Spleen (tissue), 11 donors: ENCODE measurements around the gene OCRL. TPM values are rescaled to one million over a fixed set of nuclear protein-coding genes. Genes with fewer than 3 reads are reported as not detected.
"Not testable (repeated sequence)": the region's sequence is repeated elsewhere in the genome, so short reads cannot be mapped to it uniquely, and the experiment has no call there.

Experiments used
- DNase-seq: peaks from one replicate; pipeline ENCODE4 v3.0.0-alpha.2; 2020
- H3K27ac ChIP-seq, 8 donors: fragments of 200-600 bp; sonication (generic) in 7 of 8; 1 replicate in 4 of 8; 2 replicates in 4 of 8; pipeline versions ENCODE4 v1.5.0 to v1.8.0; 2016 to 2021; ENCODE audit warnings: inconsistent platforms in 4 of 8, mild to moderate bottlenecking in 4 of 8, moderate library complexity in 1 of 8
- H3K27me3 ChIP-seq, 7 donors: fragments of 200-600 bp; sonication (generic) in 6 of 7; replicated peaks in 1 of 7; 1 replicate in 4 of 7; 2 replicates in 3 of 7; pipeline versions ENCODE4 v1.5.0 to v1.8.0; 2016 to 2021; ENCODE audit warnings: inconsistent platforms in 3 of 7, mild to moderate bottlenecking in 1 of 7
- H3K36me3 ChIP-seq, 6 donors: fragments of 200-600 bp; sonication (generic) in 5 of 6; 1 replicate in 4 of 6; 2 replicates in 2 of 6; pipeline versions ENCODE4 v1.5.0 to v1.8.0; 2016 to 2021; ENCODE audit warnings: inconsistent platforms in 2 of 6
- H3K4me1 ChIP-seq, 6 donors: fragments of 200-600 bp; sonication (generic) in 5 of 6; 1 replicate in 3 of 6; 2 replicates in 3 of 6; pipeline versions ENCODE4 v1.5.0 to v1.8.0; 2016 to 2021; ENCODE audit warnings: inconsistent platforms in 3 of 6
- H3K4me3 ChIP-seq, 8 donors: fragments of 200-600 bp; sonication (generic) in 7 of 8; 1 replicate in 4 of 8; 2 replicates in 4 of 8; pipeline versions ENCODE4 v1.5.0 to v1.8.0; 2016 to 2021; ENCODE audit warnings: inconsistent platforms in 4 of 8, mild to moderate bottlenecking in 4 of 8, moderate library complexity in 2 of 8
- H3K9me3 ChIP-seq, 8 donors: fragments of 200-600 bp; sonication (generic) in 7 of 8; 1 replicate in 4 of 8; 2 replicates in 4 of 8; pipeline versions ENCODE4 v1.5.0 to v1.8.0; 2016 to 2021; ENCODE audit warnings: inconsistent platforms in 4 of 8
- CTCF ChIP-seq, 11 experiments: fragments of 200-600 bp in 7 of 11; fragments of 450-650 bp in 4 of 11; sonication (generic) in 4 of 11; IDR thresholded peaks in 8 of 11; conservative IDR thresholded peaks in 3 of 11; 1 replicate in 7 of 11; 2 replicates in 4 of 11; pipeline versions ENCODE4 v1.4.0 to v1.8.0; 2016 to 2021; ENCODE audit warnings: antibody characterized with exemption in 11 of 11, inconsistent platforms in 4 of 11, mild to moderate bottlenecking in 1 of 11
- POLR2A ChIP-seq, 3 donors: fragments of 450-650 bp; IDR thresholded peaks; one replicate each; pipeline ENCODE4 v1.5.1; 2017; ENCODE audit warnings: antibody characterized with exemption in 3 of 3, mild to moderate bottlenecking in 1 of 3
- POLR2AphosphoS5 ChIP-seq, 3 donors: sonication (generic); formaldehyde crosslinking; IDR thresholded peaks; one replicate each; pipeline ENCODE4 v1.5.1; 2017; ENCODE audit warnings: antibody characterized with exemption in 3 of 3
- WGBS, 5 donors: extraction: QIAGEN DNeasy Blood & Tissue Kit in 3 of 5; methylation state at CpG; one replicate each; pipeline versions ENCODE4 v1.1.5 to v1.1.7; 2013 to 2018; 5-methylcytosine and 5-hydroxymethylcytosine counted together
- intact Hi-C: fragments of 100-400 bp; cut with DNase I; formaldehyde crosslinking; loops from one replicate; pipeline ENCODE4 v1.15.0; 2023; ENCODE audit warnings: low total_unique reads
- polyA plus RNA-seq, 3 donors: library from polyadenylated mRNA; stranded (reverse); fragments of 200-250 nt; gene quantifications; one replicate each; pipeline ENCODE4 v1.2.1, GENCODE V29; 2013
- total RNA-seq, 7 donors: library from RNA; depleted of rRNA in 3 of 7; stranded (reverse); fragments of >200 nt in 3 of 7; fragmentation: NEBNext Ultra II Directional in 4 of 7; extraction: Animal tissue kit (Norgen Biotek cat#: 25700) in 4 of 7; gene quantifications; one replicate each; pipeline versions ENCODE4 v1.1.0 to v1.2.1, GENCODE V29; 2016 to 2021
- donor health status: healthy with polysubstance abuse.
- donor health status: DM: no; HTN: no; CAD: no; lungs with moderate emphysema.
- donor health status: DM: no; HTN: no; CAD: no.
- donor health status: Bipolar disorder and iron deficiency.
- donor health status: healthy.
- donor health status: DM: no; HTN: no; CAD: no.
- donor health status: DM: yes; HTN: yes; CAD: no.

Gene OCRL
- total and polyA plus RNA-seq, 10 donors: 3.2 to 16.9 (median 11.2) TPM

- no peak for TF ChIP-seq POLR2A (IDR thresholded peaks at IDR 0.05)
- no peak for TF ChIP-seq CTCF (IDR thresholded peaks at IDR 0.05 in 8 of 11, conservative IDR thresholded peaks at IDR 0.05 in 3 of 11)
- no peak for TF ChIP-seq POLR2AphosphoS5 (IDR thresholded peaks at IDR 0.05)
- WGBS, 5 donors: 36 to 65% (median 53%) methylated on average over 3 of the region's 3 CpGs
- Histone ChIP-seq H3K27ac (no peak overlapping the region), H3K4me1 (no peaks in the 10 kb centered on the region), H3K36me3 (peaks cover 0 to 68% (median 6%) of the 10 kb centered on the region in 6 donors), H3K27me3 (peaks cover 0 to 5% (median 0%) of the 10 kb centered on the region in 7 donors), H3K9me3 (no peaks in the 10 kb centered on the region), H3K4me3 (no peak overlapping the region)
- intact Hi-C loops: no loop called here
- DNase-seq: no peak
Measured at GRCh38 chrX:129565046-129565650, 25.1 kb downstream of the OCRL start.

- Histone ChIP-seq H3K27me3 (peaks cover 0 to 5% (median 0%) of the 10 kb centered on the region in 7 donors), H3K9me3 (no peaks in the 10 kb centered on the region), H3K36me3 (peaks cover 0 to 67% (median 6%) of the 10 kb centered on the region in 6 donors), H3K4me3 (no peak overlapping the region), H3K4me1 (no peaks in the 10 kb centered on the region), H3K27ac (no peak overlapping the region)
- TF ChIP-seq CTCF (IDR thresholded peaks at IDR 0.05 in 8 of 11, conservative IDR thresholded peaks at IDR 0.05 in 3 of 11) (no peak), POLR2AphosphoS5 (IDR thresholded peaks at IDR 0.05) (no peak), POLR2A (IDR thresholded peaks at IDR 0.05) (no peak)
- WGBS, 5 donors: 0 to 17% (median 5%) methylated on average over 1 of the region's 1 CpG
- DNase-seq: no peak
- intact Hi-C loops: no loop called here
Measured at GRCh38 chrX:129566073-129566472, 26.0 kb downstream of the OCRL start.

GRCh38 chrX:129568349-129568748 lies 28.3 kb downstream of the OCRL start:
- intact Hi-C loops: no loop called here
- H3K4me1 ChIP-seq: no peaks in the 10 kb centered on the region
- no peak overlapping the region for H3K27ac ChIP-seq
- no peak for TF ChIP-seq POLR2AphosphoS5 (IDR thresholded peaks at IDR 0.05)
- TF ChIP-seq CTCF (IDR thresholded peaks at IDR 0.05 in 8 of 11, conservative IDR thresholded peaks at IDR 0.05 in 3 of 11): no peak
- no peak for TF ChIP-seq POLR2A (IDR thresholded peaks at IDR 0.05)
- no peaks in the 10 kb centered on the region for H3K9me3 ChIP-seq
- 64 to 97% (median 92%) methylated on average over 3 of the region's 3 CpGs for WGBS, 5 donors
- DNase-seq: no peak
- no peak overlapping the region for H3K4me3 ChIP-seq
- H3K36me3 ChIP-seq: peaks cover 0 to 50% (median 1%) of the 10 kb centered on the region in 6 donors
- H3K27me3 ChIP-seq: no peaks in the 10 kb centered on the region

- Histone ChIP-seq H3K27ac (no peak overlapping the region), H3K4me1 (no peaks in the 10 kb centered on the region), H3K4me3 (no peak overlapping the region), H3K36me3 (peaks cover 0 to 71% (median 1%) of the 10 kb centered on the region in 6 donors), H3K27me3 (no peaks in the 10 kb centered on the region), H3K9me3 (no peaks in the 10 kb centered on the region)
- intact Hi-C loops: no loop called here
- no peak for DNase-seq
- 74 to 86% (median 84%) methylated on average over 1 to 2 of the region's 2 CpGs for WGBS, 5 donors
- TF ChIP-seq POLR2A (IDR thresholded peaks at IDR 0.05): no peak
- no peak for TF ChIP-seq CTCF (IDR thresholded peaks at IDR 0.05 in 8 of 11, conservative IDR thresholded peaks at IDR 0.05 in 3 of 11)
- no peak for TF ChIP-seq POLR2AphosphoS5 (IDR thresholded peaks at IDR 0.05)
Measured at GRCh38 chrX:129572422-129572821, 32.4 kb downstream of the OCRL start.

GRCh38 chrX:129573652-129574051 lies 33.6 kb downstream of the OCRL start:
- H3K9me3 ChIP-seq, H3K27ac ChIP-seq, intact Hi-C loops: not testable (repeated sequence)

More at GRCh38 chrX:129573652-129574051, 33.6 kb downstream of the OCRL start:
- H3K4me1 ChIP-seq, DNase-seq, H3K4me3 ChIP-seq, H3K27me3 ChIP-seq: not testable (repeated sequence)
- 89 to 99% (median 93%) methylated on average over 2 to 4 of the region's 4 CpGs for WGBS, 5 donors
- H3K36me3 ChIP-seq: peaks cover 0 to 62% (median 3%) of the 10 kb centered on the region in 6 donors
